K562 (cell line): ENCODE results near the gene RPL38. TPM values are rescaled to one million over a fixed set of nuclear protein-coding genes. Genes with fewer than 3 reads are reported as not detected.

Source experiments
- CREM ChIP-seq: IDR thresholded peaks from 2 replicates; pipeline ENCODE4 v1.6.1; 2014; ENCODE audit warnings: antibody characterized with exemption, low read depth
- GABPA ChIP-seq: fragments of 200-800 bp; sonication (Bioruptor generic); conservative IDR thresholded peaks from 2 replicates; pipeline ENCODE4 v1.6.1; 2016; ENCODE audit warnings: low read depth, missing genetic modification characterization, missing compliant biosample characterization
- PHB2 ChIP-seq: fragments of 450-650 bp; IDR thresholded peaks from 2 replicates; pipeline ENCODE4 v1.6.1; 2017; ENCODE audit warnings: low read depth
- POLR2A ChIP-seq: fragments of 450-650 bp; conservative IDR thresholded peaks from 2 replicates; pipeline ENCODE4 v1.6.1; 2016
- RB1 ChIP-seq: fragments of 450-650 bp; IDR thresholded peaks from 2 replicates; pipeline ENCODE4 v1.6.1; 2017; ENCODE audit warnings: low read depth, mild to moderate bottlenecking
- polyA plus RNA-seq, 8 experiments: library from polyadenylated mRNA; depleted of rRNA in 4 of 8; stranded (reverse) in 5 of 8; unstranded in 3 of 8; fragments of >200 nt; fragmentation: Nextera tagmentation in 2 of 8; fragmentation: Illumina TruSeq in 1 of 8; extraction: Ambion mirVana in 2 of 8; extraction: Trizol in 1 of 8; gene quantifications; 2 replicates each; pipeline versions ENCODE4 v1.2.1 to v1.2.3, GENCODE V29; 2011 to 2014; ENCODE audit warnings: inconsistent platforms in 1 of 8, missing spikeins in 1 of 8
- total RNA-seq, 7 experiments: library from RNA; depleted of rRNA in 6 of 7; stranded (reverse); fragments of >200 nt in 6 of 7; fragmentation: Illumina TruSeq in 2 of 7; extraction: Trizol in 2 of 7; gene quantifications; 2 replicates each; pipeline versions ENCODE4 v1.2.1 to v1.2.3, GENCODE V29; 2011 to 2021; ENCODE audit warnings: low replicate concordance in 1 of 7
- TF ChIP-seq, protein P1 (sequence below), 2 experiments: fragments of 450-650 bp; formaldehyde crosslinking in 1 of 2; IDR thresholded peaks; 2 replicates each; pipeline versions ENCODE4 v1.4.0 to v1.6.1; 2014 to 2020; ENCODE audit warnings: mild to moderate bottlenecking in 2 of 2, borderline replicate concordance in 1 of 2, low read depth in 1 of 2

RPL38 gene
- total and polyA plus RNA-seq, 9 of the 15 experiments (the other 6 are each of a cell fraction or from before 2014, with no cell fraction given), result 1,224 to 3,864 (median 1,939) TPM

GRCh38 chr17:74176546-74177001 is 26.9 kb upstream of the RPL38 start (continued):
- TF ChIP-seq, protein P1, sequence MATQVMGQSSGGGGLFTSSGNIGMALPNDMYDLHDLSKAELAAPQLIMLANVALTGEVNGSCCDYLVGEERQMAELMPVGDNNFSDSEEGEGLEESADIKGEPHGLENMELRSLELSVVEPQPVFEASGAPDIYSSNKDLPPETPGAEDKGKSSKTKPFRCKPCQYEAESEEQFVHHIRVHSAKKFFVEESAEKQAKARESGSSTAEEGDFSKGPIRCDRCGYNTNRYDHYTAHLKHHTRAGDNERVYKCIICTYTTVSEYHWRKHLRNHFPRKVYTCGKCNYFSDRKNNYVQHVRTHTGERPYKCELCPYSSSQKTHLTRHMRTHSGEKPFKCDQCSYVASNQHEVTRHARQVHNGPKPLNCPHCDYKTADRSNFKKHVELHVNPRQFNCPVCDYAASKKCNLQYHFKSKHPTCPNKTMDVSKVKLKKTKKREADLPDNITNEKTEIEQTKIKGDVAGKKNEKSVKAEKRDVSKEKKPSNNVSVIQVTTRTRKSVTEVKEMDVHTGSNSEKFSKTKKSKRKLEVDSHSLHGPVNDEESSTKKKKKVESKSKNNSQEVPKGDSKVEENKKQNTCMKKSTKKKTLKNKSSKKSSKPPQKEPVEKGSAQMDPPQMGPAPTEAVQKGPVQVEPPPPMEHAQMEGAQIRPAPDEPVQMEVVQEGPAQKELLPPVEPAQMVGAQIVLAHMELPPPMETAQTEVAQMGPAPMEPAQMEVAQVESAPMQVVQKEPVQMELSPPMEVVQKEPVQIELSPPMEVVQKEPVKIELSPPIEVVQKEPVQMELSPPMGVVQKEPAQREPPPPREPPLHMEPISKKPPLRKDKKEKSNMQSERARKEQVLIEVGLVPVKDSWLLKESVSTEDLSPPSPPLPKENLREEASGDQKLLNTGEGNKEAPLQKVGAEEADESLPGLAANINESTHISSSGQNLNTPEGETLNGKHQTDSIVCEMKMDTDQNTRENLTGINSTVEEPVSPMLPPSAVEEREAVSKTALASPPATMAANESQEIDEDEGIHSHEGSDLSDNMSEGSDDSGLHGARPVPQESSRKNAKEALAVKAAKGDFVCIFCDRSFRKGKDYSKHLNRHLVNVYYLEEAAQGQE (IDR thresholded peaks at IDR 0.05; ENCODE audit: borderline replicate concordance), result peak; percentile 71; the same call in 1 of the 2 replicates
- TF ChIP-seq, protein P1 (CRISPR knock-in tag; IDR thresholded peaks at IDR 0.05; ENCODE audit: low read depth), result no peak
- 0 out of 2 replicates have a peak, but pooled peaks have one; percentile 25 for TF ChIP-seq CREM
- no peak for TF ChIP-seq POLR2A
- TF ChIP-seq PHB2, result no peak
- TF ChIP-seq GABPA (tag), result no peak
- peak; percentile 40; the same call in 1 of the 2 replicates for TF ChIP-seq RB1
